Body of pancreas (tissue), 4 donors: ENCODE measurements around the gene RBM20.

Source experiments
- POLR2A ChIP-seq, 3 donors: fragments of 450-650 bp; IDR thresholded peaks; one replicate each; pipeline ENCODE4 v1.6.1; 2016; ENCODE audit warnings: antibody characterized with exemption in 3 of 3, mild to moderate bottlenecking in 2 of 3
- TF ChIP-seq, protein P1 (sequence below), 7 experiments: fragments of 450-650 bp in 4 of 7; fragments of 200-600 bp in 3 of 7; sonication (generic) in 3 of 7; IDR thresholded peaks; one replicate each; pipeline ENCODE4 v1.5.1; 2016 to 2019; ENCODE audit warnings: antibody characterized with exemption in 7 of 7

DNA sequence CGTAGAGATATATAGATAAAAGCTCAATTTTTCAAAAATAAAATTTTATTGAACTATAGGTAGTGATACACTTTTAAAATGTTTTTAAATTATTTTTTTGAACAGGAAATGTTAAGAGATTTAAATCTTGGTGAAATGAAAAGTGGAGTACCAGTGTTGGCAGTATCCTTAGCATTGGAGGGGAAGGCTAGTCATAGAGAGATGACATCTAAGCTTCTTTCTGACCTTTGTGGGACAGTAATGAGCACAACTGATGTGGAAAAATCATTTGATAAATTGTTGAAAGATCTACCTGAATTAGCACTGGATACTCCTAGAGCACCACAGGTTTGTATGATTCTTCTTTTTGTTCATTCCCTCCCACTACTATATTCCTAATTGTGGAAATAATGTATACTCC lies 243.4 kb downstream of the RBM20 start:
- TF ChIP-seq POLR2A (IDR thresholded peaks at IDR 0.05) = no peak
- TF ChIP-seq, protein P1, sequence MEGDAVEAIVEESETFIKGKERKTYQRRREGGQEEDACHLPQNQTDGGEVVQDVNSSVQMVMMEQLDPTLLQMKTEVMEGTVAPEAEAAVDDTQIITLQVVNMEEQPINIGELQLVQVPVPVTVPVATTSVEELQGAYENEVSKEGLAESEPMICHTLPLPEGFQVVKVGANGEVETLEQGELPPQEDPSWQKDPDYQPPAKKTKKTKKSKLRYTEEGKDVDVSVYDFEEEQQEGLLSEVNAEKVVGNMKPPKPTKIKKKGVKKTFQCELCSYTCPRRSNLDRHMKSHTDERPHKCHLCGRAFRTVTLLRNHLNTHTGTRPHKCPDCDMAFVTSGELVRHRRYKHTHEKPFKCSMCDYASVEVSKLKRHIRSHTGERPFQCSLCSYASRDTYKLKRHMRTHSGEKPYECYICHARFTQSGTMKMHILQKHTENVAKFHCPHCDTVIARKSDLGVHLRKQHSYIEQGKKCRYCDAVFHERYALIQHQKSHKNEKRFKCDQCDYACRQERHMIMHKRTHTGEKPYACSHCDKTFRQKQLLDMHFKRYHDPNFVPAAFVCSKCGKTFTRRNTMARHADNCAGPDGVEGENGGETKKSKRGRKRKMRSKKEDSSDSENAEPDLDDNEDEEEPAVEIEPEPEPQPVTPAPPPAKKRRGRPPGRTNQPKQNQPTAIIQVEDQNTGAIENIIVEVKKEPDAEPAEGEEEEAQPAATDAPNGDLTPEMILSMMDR (IDR thresholded peaks at IDR 0.05) = no peak
